SK-N-SH treated with all-trans-retinoic acid at 6 μM for 48 hours (cell line): ENCODE data around the gene LHFPL6.

Experiments
- PATZ1 ChIP-seq: fragments of 250-450 bp; sonication (Bioruptor Pico); IDR thresholded peaks from 2 replicates; pipeline ENCODE4 v1.8.0; 2020; ENCODE audit warnings: mild to moderate bottlenecking, moderate library complexity, borderline replicate concordance
- TCF4 ChIP-seq: fragments of 250-450 bp; sonication (Bioruptor Pico); IDR thresholded peaks from 2 replicates; pipeline ENCODE4 v1.8.0; 2021; ENCODE audit warnings: mild to moderate bottlenecking, moderate library complexity, borderline replicate concordance
- ZFP3 ChIP-seq: fragments of 250-450 bp; sonication (Bioruptor Pico); IDR thresholded peaks from 2 replicates; pipeline ENCODE4 v1.5.0; 2020; ENCODE audit warnings: mild to moderate bottlenecking, moderate library complexity

- TF ChIP-seq ZFP3 (CRISPR knock-in tag) (no peak), PATZ1 (no peak), TCF4 (CRISPR knock-in tag) (no peak)
Observed at GRCh38 chr13:39297023-39297422, 306.0 kb downstream of the LHFPL6 start.
